ENCODE results near the gene USP35.

USP35 gene

GRCh38 chr11:78244080-78244479 lies 55.4 kb downstream of the USP35 start:
- DNase-seq = no peak

GRCh38 chr11:78244546-78245255 lies 56.0 kb downstream of the USP35 start:
- DNase-seq = no peak

GRCh38 chr11:78248191-78248590 lies 59.5 kb downstream of the USP35 start:
- no peak for DNase-seq

- DNase-seq = no peak
Observed at GRCh38 chr11:78248903-78249302, 60.2 kb downstream of the USP35 start.

- no peak for DNase-seq
Observed at GRCh38 chr11:78250099-78250498, 61.4 kb downstream of the USP35 start.

GRCh38 chr11:78251083-78251775 lies 62.5 kb downstream of the USP35 start:
- no peak for DNase-seq

GRCh38 chr11:78253797-78254196 lies 65.1 kb downstream of the USP35 start:
- no peak for DNase-seq

GRCh38 chr11:78254268-78254667 lies 65.5 kb downstream of the USP35 start:
- DNase-seq = no peak

GRCh38 chr11:78255919-78256318 lies 67.2 kb downstream of the USP35 start:
- DNase-seq = no peak

GRCh38 chr11:78256962-78257361 lies 68.2 kb downstream of the USP35 start:
- DNase-seq = no peak

GRCh38 chr11:78257654-78258053 lies 68.9 kb downstream of the USP35 start:
- DNase-seq = no peak

GRCh38 chr11:78259777-78260487 lies 71.2 kb downstream of the USP35 start:
- no peak for DNase-seq

GRCh38 chr11:78261367-78261766 lies 72.6 kb downstream of the USP35 start:
- DNase-seq = no peak

- DNase-seq = no peak
Observed at GRCh38 chr11:78261828-78262227, 73.1 kb downstream of the USP35 start.

- no peak for DNase-seq
Observed at GRCh38 chr11:78262238-78262637, 73.5 kb downstream of the USP35 start.

- DNase-seq = no peak
Observed at GRCh38 chr11:78262691-78263090, 74.0 kb downstream of the USP35 start.
